Measurements from ENCODE around the gene FBXW5. TPM values are rescaled to one million over a fixed set of nuclear protein-coding genes. Genes with fewer than 3 reads are reported as not detected.

The FBXW5 gene
- total RNA-seq, 3 donors from 2014 or later = 103 to 183 (median 126) TPM

GRCh38 chr9:136951541-136952320, 7.2 kb upstream of the FBXW5 start, which contains the start of gene LCN12:
Gene LCN12 (plus strand): TSS chr9:136952273. CDS start chr9:136952328, 55 bp downstream.
- intact Hi-C loops (cut with DNase I; ENCODE audit: low total_unique reads) = no loop called here
- H3K27ac ChIP-seq = no peak within 1 kb of the TSS
- no peaks in the 10 kb centered on the region for H3K36me3 ChIP-seq
- DNase-seq (ENCODE audit: low spot score in 2 of 2) = no peak
- H3K9me3 ChIP-seq = no peaks in the 10 kb centered on the region
- peaks cover 0 to 7% of the 10 kb centered on the region in 2 donors for H3K4me1 ChIP-seq
- H3K27me3 ChIP-seq = no peaks in the 10 kb centered on the region
- TF ChIP-seq POLR2A (IDR thresholded peaks at IDR 0.05) = no peak
- TF ChIP-seq POLR2AphosphoS5 (IDR thresholded peaks at IDR 0.05) = no peak
- TF ChIP-seq CTCF (IDR thresholded peaks at IDR 0.05) = no peak
- H3K4me3 ChIP-seq = no peak within 1 kb of the TSS

GRCh38 chr9:136950656-136951276, 6.2 kb upstream of the FBXW5 start:
- DNase-seq (ENCODE audit: low spot score in 2 of 2) = no peak
- Histone ChIP-seq H3K9me3 (no peaks in the 10 kb centered on the region), H3K4me1 (peaks cover 0 to 7% of the 10 kb centered on the region in 2 donors), H3K36me3 (no peaks in the 10 kb centered on the region), H3K27me3 (no peaks in the 10 kb centered on the region), H3K27ac (peak overlapping the region; percentile 86 to 88), H3K4me3 (peak overlapping the region; percentile 60 to 77 (median 70))
- intact Hi-C loops (cut with DNase I; ENCODE audit: low total_unique reads) = no loop called here
- no peak for TF ChIP-seq CTCF (IDR thresholded peaks at IDR 0.05)
- no peak for TF ChIP-seq POLR2AphosphoS5 (IDR thresholded peaks at IDR 0.05)
- TF ChIP-seq POLR2A (IDR thresholded peaks at IDR 0.05) = no peak

- intact Hi-C loops (cut with DNase I; ENCODE audit: low total_unique reads) = no loop called here
- DNase-seq (ENCODE audit: low spot score in 2 of 2) = peak; percentile 94 to 98
- no peaks in the 10 kb centered on the region for H3K9me3 ChIP-seq
- H3K36me3 ChIP-seq = no peaks in the 10 kb centered on the region
- peak in 2 of 3 donors; percentile 13 to 45 for TF ChIP-seq CTCF (IDR thresholded peaks at IDR 0.05)
- TF ChIP-seq POLR2A (IDR thresholded peaks at IDR 0.05) = peak; percentile 20
- peak; percentile 36 to 48 (median 43) for TF ChIP-seq POLR2AphosphoS5 (IDR thresholded peaks at IDR 0.05)
- H3K4me1 ChIP-seq = peaks cover 0 to 7% of the 10 kb centered on the region in 2 donors
- H3K27ac ChIP-seq = peak overlapping the region; percentile 86 to 88
- H3K4me3 ChIP-seq = peak overlapping the region; percentile 60 to 77 (median 70)
- H3K27me3 ChIP-seq = no peaks in the 10 kb centered on the region
These were observed 5.5 kb upstream of the FBXW5 start for GRCh38 chr9:136949817-136950655.

- Histone ChIP-seq H3K27ac (peak overlapping the region; percentile 86 to 88), H3K4me3 (peak overlapping the region; percentile 60 to 77 (median 70)), H3K4me1 (peaks cover 0 to 7% of the 10 kb centered on the region in 2 donors), H3K9me3 (no peaks in the 10 kb centered on the region), H3K36me3 (no peaks in the 10 kb centered on the region), H3K27me3 (no peaks in the 10 kb centered on the region)
- DNase-seq (ENCODE audit: low spot score in 2 of 2) = no peak
- no peak for TF ChIP-seq POLR2A (IDR thresholded peaks at IDR 0.05)
- TF ChIP-seq POLR2AphosphoS5 (IDR thresholded peaks at IDR 0.05) = no peak
- TF ChIP-seq CTCF (IDR thresholded peaks at IDR 0.05) = no peak
- intact Hi-C loops (cut with DNase I; ENCODE audit: low total_unique reads) = no loop called here
These were observed 4.8 kb upstream of the FBXW5 start for GRCh38 chr9:136949239-136949816.

Measured in breast epithelium (tissue), 4 donors.